ENCODE data around the gene LRRC40. TPM values are rescaled to one million over a fixed set of nuclear protein-coding genes. Genes with fewer than 3 reads are reported as not detected.

LRRC40 gene
- total RNA-seq, 1 donor = 18.5 TPM

GRCh38 chr1:70142075-70142474 lies 63.3 kb downstream of the LRRC40 start:
- no peak overlapping the region for H3K27ac ChIP-seq (ENCODE audit: low read depth, low read length)
- no peak overlapping the region for H3K4me2 ChIP-seq (ENCODE audit: insufficient read depth, low read length)
- DNase-seq (ENCODE audit: insufficient read length, low spot score, missing footprints) = no peak
- H3K27me3 ChIP-seq (ENCODE audit: insufficient read depth, low read length) = no peaks in the 10 kb centered on the region
- H3K36me3 ChIP-seq (ENCODE audit: insufficient read depth, low read length) = no peaks in the 10 kb centered on the region
- TF ChIP-seq CTCF (IDR thresholded peaks at IDR 0.05; ENCODE audit: extremely low read depth, low read depth, low read length) = peak; percentile 45
- no peaks in the 10 kb centered on the region for H3K9me3 ChIP-seq (ENCODE audit: low read depth, low read length)
- no peak overlapping the region for H2AFZ ChIP-seq (ENCODE audit: low read length)
- no peak overlapping the region for H3K4me3 ChIP-seq (ENCODE audit: insufficient read depth, low read length)
- no peaks in the 10 kb centered on the region for H3K79me2 ChIP-seq (ENCODE audit: insufficient read depth, low read length)
- H3K4me1 ChIP-seq (ENCODE audit: insufficient read depth, low read length) = peaks cover 15% of the 10 kb centered on the region
- no peaks in the 10 kb centered on the region for H4K20me1 ChIP-seq (ENCODE audit: insufficient read depth, low read length)

DNA sequence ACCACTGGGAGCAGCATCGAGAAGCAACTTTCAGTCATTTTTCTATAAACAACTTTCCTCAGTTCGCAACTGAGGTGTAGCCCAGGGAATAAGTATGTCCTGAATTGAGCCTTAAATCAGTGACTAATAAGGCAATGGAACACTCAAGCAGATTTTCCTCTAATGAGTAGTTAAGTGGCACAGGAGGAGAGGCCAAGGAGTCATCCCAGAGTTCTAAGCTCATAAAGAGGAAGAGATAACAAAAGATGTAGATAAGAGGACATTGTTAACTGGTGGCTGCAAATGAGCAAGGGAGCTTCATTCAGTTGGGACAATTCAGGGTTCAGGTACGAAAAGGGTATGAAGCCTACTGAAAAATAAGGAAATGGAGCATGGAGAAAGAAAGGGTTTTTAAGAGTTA lies 64.5 kb downstream of the LRRC40 start:
- Histone ChIP-seq H3K27me3 (ENCODE audit: insufficient read depth, low read length) (no peaks in the 10 kb centered on the region), H3K79me2 (ENCODE audit: insufficient read depth, low read length) (no peaks in the 10 kb centered on the region), H2AFZ (ENCODE audit: low read length) (no peak overlapping the region), H3K36me3 (ENCODE audit: insufficient read depth, low read length) (no peaks in the 10 kb centered on the region), H3K4me1 (ENCODE audit: insufficient read depth, low read length) (peaks cover 15% of the 10 kb centered on the region), H3K4me2 (ENCODE audit: insufficient read depth, low read length) (peak overlapping the region; percentile 28), H4K20me1 (ENCODE audit: insufficient read depth, low read length) (no peaks in the 10 kb centered on the region), H3K4me3 (ENCODE audit: insufficient read depth, low read length) (peak overlapping the region; percentile 2), H3K9me3 (ENCODE audit: low read depth, low read length) (no peaks in the 10 kb centered on the region), H3K27ac (ENCODE audit: low read depth, low read length) (peak overlapping the region; percentile 54)
- TF ChIP-seq CTCF (IDR thresholded peaks at IDR 0.05; ENCODE audit: extremely low read depth, low read depth, low read length) = no peak
- no peak for DNase-seq (ENCODE audit: insufficient read length, low spot score, missing footprints)

- H2AFZ ChIP-seq (ENCODE audit: low read length) = no peak overlapping the region
- H3K27ac ChIP-seq (ENCODE audit: low read depth, low read length) = peak overlapping the region; percentile 54
- H3K4me1 ChIP-seq (ENCODE audit: insufficient read depth, low read length) = peaks cover 15% of the 10 kb centered on the region
- H3K79me2 ChIP-seq (ENCODE audit: insufficient read depth, low read length) = no peaks in the 10 kb centered on the region
- TF ChIP-seq CTCF (IDR thresholded peaks at IDR 0.05; ENCODE audit: extremely low read depth, low read depth, low read length) = no peak
- no peaks in the 10 kb centered on the region for H3K36me3 ChIP-seq (ENCODE audit: insufficient read depth, low read length)
- no peaks in the 10 kb centered on the region for H3K27me3 ChIP-seq (ENCODE audit: insufficient read depth, low read length)
- H3K4me3 ChIP-seq (ENCODE audit: insufficient read depth, low read length) = peak overlapping the region; percentile 2
- peak overlapping the region; percentile 28 for H3K4me2 ChIP-seq (ENCODE audit: insufficient read depth, low read length)
- no peaks in the 10 kb centered on the region for H3K9me3 ChIP-seq (ENCODE audit: low read depth, low read length)
- no peak for DNase-seq (ENCODE audit: insufficient read length, low spot score, missing footprints)
- no peaks in the 10 kb centered on the region for H4K20me1 ChIP-seq (ENCODE audit: insufficient read depth, low read length)
Observed at GRCh38 chr1:70140343-70140742, 65.0 kb downstream of the LRRC40 start.

DNA sequence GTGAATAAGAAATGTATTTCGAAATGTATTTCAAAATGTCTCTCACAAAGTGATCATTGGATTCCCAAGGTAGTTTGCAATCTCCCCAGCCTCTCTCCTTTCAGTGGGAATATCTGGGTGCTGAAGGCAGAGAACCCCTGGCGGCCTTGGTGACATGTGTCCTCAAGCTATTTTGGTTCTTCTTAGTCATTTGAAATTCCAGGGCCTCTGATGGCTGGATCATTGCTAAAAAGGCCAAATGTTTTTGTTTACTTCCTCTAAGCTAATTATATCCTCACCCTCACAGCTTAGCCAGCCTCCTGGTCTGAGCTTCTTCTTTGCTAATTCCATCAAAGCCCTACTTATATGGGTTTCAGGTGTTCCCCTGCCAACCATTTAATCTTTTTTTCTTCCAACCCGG lies 71.2 kb downstream of the LRRC40 start:
- Histone ChIP-seq H3K27me3 (ENCODE audit: insufficient read depth, low read length) (no peaks in the 10 kb centered on the region), H2AFZ (ENCODE audit: low read length) (peak overlapping the region; percentile 37), H3K9me3 (ENCODE audit: low read depth, low read length) (no peaks in the 10 kb centered on the region), H3K4me1 (ENCODE audit: insufficient read depth, low read length) (no peaks in the 10 kb centered on the region), H3K79me2 (ENCODE audit: insufficient read depth, low read length) (no peaks in the 10 kb centered on the region), H4K20me1 (ENCODE audit: insufficient read depth, low read length) (no peaks in the 10 kb centered on the region), H3K27ac (ENCODE audit: low read depth, low read length) (no peak overlapping the region), H3K4me3 (ENCODE audit: insufficient read depth, low read length) (no peak overlapping the region), H3K4me2 (ENCODE audit: insufficient read depth, low read length) (no peak overlapping the region), H3K36me3 (ENCODE audit: insufficient read depth, low read length) (no peaks in the 10 kb centered on the region)
- no peak for TF ChIP-seq CTCF (IDR thresholded peaks at IDR 0.05; ENCODE audit: extremely low read depth, low read depth, low read length)
- DNase-seq (ENCODE audit: insufficient read length, low spot score, missing footprints) = no peak
